ENCODE measurements around the gene GZMM.
A peak's percentile ranks its signal among the peaks of the same experiment; 100 is the strongest.

- peak in 1 of 2 donors; percentile 48 for TF ChIP-seq POLR2A (IDR thresholded peaks at IDR 0.05)
- TF ChIP-seq CTCF (IDR thresholded peaks at IDR 0.05) = no peak
These were observed 11.9 kb upstream of the GZMM start, which contains the start of gene CDC34 for GRCh38 chr19:531753-532560.

Data from thyroid gland (tissue), 4 donors.